NB4 (cell line): Measurements from ENCODE around the gene KLF17.

ENCODE experiments used
- DNase-seq: peaks from one replicate; pipeline ENCODE4 v3.0.0; 2010; ENCODE audit warnings: low read depth
- H3K4me3 ChIP-seq: one replicate; pipeline ENCODE4 v1.5.1; 2011; ENCODE audit warnings: mild to moderate bottlenecking, low read depth, low read length, moderate library complexity
- CTCF ChIP-seq: IDR thresholded peaks from one replicate; pipeline ENCODE4 v1.5.1; 2012; ENCODE audit warnings: low read depth, low read length
- MAX ChIP-seq: IDR thresholded peaks from 2 replicates; pipeline ENCODE4 v1.6.1; 2011; ENCODE audit warnings: low read depth, low read length
- MYC ChIP-seq: IDR thresholded peaks from 2 replicates; pipeline ENCODE4 v1.6.1; 2011; ENCODE audit warnings: low read depth, low read length
- POLR2A ChIP-seq: IDR thresholded peaks from 2 replicates; pipeline ENCODE4 v1.6.1; 2011; ENCODE audit warnings: mild to moderate bottlenecking; ENCODE audit not compliant: insufficient read length; ENCODE audit errors: extremely low read depth

Gene KLF17, protein sequence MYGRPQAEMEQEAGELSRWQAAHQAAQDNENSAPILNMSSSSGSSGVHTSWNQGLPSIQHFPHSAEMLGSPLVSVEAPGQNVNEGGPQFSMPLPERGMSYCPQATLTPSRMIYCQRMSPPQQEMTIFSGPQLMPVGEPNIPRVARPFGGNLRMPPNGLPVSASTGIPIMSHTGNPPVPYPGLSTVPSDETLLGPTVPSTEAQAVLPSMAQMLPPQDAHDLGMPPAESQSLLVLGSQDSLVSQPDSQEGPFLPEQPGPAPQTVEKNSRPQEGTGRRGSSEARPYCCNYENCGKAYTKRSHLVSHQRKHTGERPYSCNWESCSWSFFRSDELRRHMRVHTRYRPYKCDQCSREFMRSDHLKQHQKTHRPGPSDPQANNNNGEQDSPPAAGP

GRCh38 chr1:44118682-44119081, at the start of gene KLF17:
Gene KLF17, plus strand, starts transcription at chr1:44118821. Its CDS starts 87 bp downstream, at chr1:44118908.
- no peak for DNase-seq
- no peak within 1 kb of the TSS for H3K4me3 ChIP-seq
- TF ChIP-seq MAX (no peak), CTCF (no peak), MYC (no peak), POLR2A (no peak)

DNA sequence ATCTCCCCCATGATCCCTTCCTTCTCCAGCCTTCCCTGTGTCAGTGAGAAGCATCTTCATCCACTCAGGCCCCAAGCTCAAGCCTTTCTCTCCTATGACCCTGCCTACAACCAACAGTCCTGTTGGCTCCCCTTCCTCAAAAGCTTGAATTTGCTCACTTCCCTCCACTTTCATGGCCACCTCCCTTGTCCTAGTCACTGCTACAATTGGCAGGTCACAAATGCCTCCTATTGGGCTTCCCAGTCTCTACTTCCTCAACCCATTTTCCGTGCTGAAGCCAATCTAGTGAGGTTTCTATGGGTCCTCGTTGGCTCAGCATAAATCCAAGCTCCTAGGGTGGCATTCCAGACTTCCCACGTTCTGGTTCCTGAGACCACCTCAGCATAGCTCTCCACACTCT, 47.2 kb upstream of the KLF17 start:
- H3K4me3 ChIP-seq = no peak overlapping the region
- TF ChIP-seq MYC = no peak
- peak; percentile 15 for DNase-seq

GRCh38 chr1:44072204-44072603, 46.4 kb upstream of the KLF17 start:
- TF ChIP-seq MAX (no peak), MYC (no peak), POLR2A (no peak), CTCF (no peak)
- peak; percentile 60 for DNase-seq
- H3K4me3 ChIP-seq = no peak overlapping the region

GRCh38 chr1:44072821-44073220, 45.8 kb upstream of the KLF17 start:
- no peak for DNase-seq
- H3K4me3 ChIP-seq = no peak overlapping the region
- TF ChIP-seq POLR2A = no peak
- TF ChIP-seq CTCF = no peak
- TF ChIP-seq MAX = no peak
- no peak for TF ChIP-seq MYC

GRCh38 chr1:44073528-44073927, 45.1 kb upstream of the KLF17 start:
- peak; percentile 24 for DNase-seq
- no peak for TF ChIP-seq MAX
- TF ChIP-seq POLR2A = no peak
- no peak for TF ChIP-seq MYC
- H3K4me3 ChIP-seq = no peak overlapping the region

GRCh38 chr1:44074415-44074814, 44.2 kb upstream of the KLF17 start:
- DNase-seq = no peak
- TF ChIP-seq MAX (no peak), CTCF (no peak), MYC (no peak), POLR2A (no peak)
- no peak overlapping the region for H3K4me3 ChIP-seq

GRCh38 chr1:44076066-44076465, 42.6 kb upstream of the KLF17 start:
- DNase-seq = no peak

More at GRCh38 chr1:44076066-44076465, 42.6 kb upstream of the KLF17 start:
- TF ChIP-seq MYC (no peak), POLR2A (no peak), CTCF (no peak), MAX (no peak)
- no peak overlapping the region for H3K4me3 ChIP-seq
